ENCODE results near the gene DAB2IP.

The DAB2IP gene

GRCh38 chr9:121661328-121661727 is 9.9 kb downstream of the DAB2IP start:
- in situ Hi-C loops (cut with MboI; ENCODE audit: low pct_unique_long_range_greater_than_20kb, low sequenced_read_pairs, unreplicated experiment) = no loop called here
- DNase-seq (ENCODE audit: low spot score) = no peak
- TF ChIP-seq, protein P1, sequence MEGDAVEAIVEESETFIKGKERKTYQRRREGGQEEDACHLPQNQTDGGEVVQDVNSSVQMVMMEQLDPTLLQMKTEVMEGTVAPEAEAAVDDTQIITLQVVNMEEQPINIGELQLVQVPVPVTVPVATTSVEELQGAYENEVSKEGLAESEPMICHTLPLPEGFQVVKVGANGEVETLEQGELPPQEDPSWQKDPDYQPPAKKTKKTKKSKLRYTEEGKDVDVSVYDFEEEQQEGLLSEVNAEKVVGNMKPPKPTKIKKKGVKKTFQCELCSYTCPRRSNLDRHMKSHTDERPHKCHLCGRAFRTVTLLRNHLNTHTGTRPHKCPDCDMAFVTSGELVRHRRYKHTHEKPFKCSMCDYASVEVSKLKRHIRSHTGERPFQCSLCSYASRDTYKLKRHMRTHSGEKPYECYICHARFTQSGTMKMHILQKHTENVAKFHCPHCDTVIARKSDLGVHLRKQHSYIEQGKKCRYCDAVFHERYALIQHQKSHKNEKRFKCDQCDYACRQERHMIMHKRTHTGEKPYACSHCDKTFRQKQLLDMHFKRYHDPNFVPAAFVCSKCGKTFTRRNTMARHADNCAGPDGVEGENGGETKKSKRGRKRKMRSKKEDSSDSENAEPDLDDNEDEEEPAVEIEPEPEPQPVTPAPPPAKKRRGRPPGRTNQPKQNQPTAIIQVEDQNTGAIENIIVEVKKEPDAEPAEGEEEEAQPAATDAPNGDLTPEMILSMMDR (IDR thresholded peaks at IDR 0.05; ENCODE audit: extremely low read depth, insufficient read depth, missing control alignments) = no peak

DNA sequence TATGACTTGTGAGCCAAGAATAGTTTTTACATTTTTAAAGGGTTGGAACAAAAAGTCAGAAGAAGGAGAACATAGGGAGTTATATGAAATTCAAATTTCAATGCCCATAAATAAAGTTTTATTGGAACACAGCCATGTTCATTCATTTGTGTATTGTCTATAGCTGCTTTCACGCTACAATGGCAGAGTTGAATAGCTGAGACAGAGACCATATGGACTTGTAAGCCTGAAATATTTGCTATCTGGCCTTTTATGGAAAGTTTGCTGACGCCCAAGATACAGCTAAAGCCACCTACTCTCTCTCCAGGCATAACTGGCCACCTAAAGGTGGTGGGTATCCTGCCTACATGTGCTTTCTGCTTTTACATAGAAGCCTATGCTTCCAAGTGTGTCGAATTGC is 10.9 kb downstream of the DAB2IP start:
- TF ChIP-seq, protein P1 (IDR thresholded peaks at IDR 0.05; ENCODE audit: extremely low read depth, insufficient read depth, missing control alignments) = no peak
- in situ Hi-C loops (cut with MboI; ENCODE audit: low pct_unique_long_range_greater_than_20kb, low sequenced_read_pairs, unreplicated experiment) = no loop called here
- no peak for DNase-seq (ENCODE audit: low spot score)

GRCh38 chr9:121662891-121663580 is 11.6 kb downstream of the DAB2IP start:
- in situ Hi-C loops (cut with MboI; ENCODE audit: low pct_unique_long_range_greater_than_20kb, low sequenced_read_pairs, unreplicated experiment) = no loop called here
- no peak for DNase-seq (ENCODE audit: low spot score)
- TF ChIP-seq, protein P1 (IDR thresholded peaks at IDR 0.05; ENCODE audit: extremely low read depth, insufficient read depth, missing control alignments) = no peak

DNA sequence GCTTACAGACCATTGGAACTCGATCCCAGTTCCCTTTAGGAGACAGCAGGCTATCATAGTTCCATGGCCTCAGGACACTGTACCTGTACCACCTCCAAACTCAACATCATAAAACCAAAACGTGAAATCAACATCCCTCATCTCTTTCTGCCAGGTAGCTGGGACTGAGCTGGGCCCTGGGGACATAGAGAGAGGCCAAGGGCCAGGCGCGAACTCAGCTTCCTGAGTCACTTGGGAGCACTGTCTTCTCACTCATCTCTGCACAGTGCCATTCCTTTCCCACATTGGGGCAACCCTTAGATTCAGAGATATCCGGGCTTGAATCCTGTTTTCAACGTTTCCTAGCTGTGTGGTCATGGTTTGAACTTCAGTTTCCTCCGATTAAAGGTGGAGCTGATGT is 12.2 kb downstream of the DAB2IP start:
- TF ChIP-seq, protein P1 (IDR thresholded peaks at IDR 0.05; ENCODE audit: extremely low read depth, insufficient read depth, missing control alignments) = no peak
- in situ Hi-C loops (cut with MboI; ENCODE audit: low pct_unique_long_range_greater_than_20kb, low sequenced_read_pairs, unreplicated experiment) = no loop called here
- DNase-seq (ENCODE audit: low spot score) = no peak

GRCh38 chr9:121666294-121666693 is 14.9 kb downstream of the DAB2IP start:
- in situ Hi-C loops (cut with MboI; ENCODE audit: low pct_unique_long_range_greater_than_20kb, low sequenced_read_pairs, unreplicated experiment) = no loop called here
- TF ChIP-seq, protein P1 (IDR thresholded peaks at IDR 0.05; ENCODE audit: extremely low read depth, insufficient read depth, missing control alignments) = no peak
- DNase-seq (ENCODE audit: low spot score) = no peak

DNA sequence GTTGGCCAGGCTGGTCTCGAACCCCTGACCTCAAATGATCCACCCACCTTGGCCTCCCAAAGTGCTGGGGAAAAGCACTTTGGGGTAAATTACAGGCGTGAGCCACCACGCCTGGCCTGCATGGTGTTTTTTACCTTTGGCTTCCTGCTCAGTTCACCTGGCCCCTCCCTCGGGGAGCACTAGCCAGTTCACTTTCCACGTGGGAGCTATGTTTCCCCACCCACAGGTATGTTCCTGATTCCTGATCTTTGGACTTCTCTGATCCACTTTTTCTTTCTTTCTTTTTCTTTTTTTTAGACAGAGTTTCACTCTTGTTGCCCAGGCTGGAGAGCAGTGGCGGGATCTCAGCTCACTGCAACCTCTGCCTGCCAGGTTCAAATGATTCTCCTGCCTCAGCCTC is 15.8 kb downstream of the DAB2IP start:
- in situ Hi-C loops (cut with MboI; ENCODE audit: low pct_unique_long_range_greater_than_20kb, low sequenced_read_pairs, unreplicated experiment) = no loop called here
- DNase-seq (ENCODE audit: low spot score) = no peak
- TF ChIP-seq, protein P1 (IDR thresholded peaks at IDR 0.05; ENCODE audit: extremely low read depth, insufficient read depth, missing control alignments) = no peak

Measured in GM13977 (cell line).